Left renal pelvis (tissue), 4 donors: Measurements from ENCODE around the gene TNFAIP8L1. TPM values are rescaled to one million over a fixed set of nuclear protein-coding genes. Genes with fewer than 3 reads are reported as not detected.

Source experiments
- DNase-seq, 4 donors: peaks; one replicate each; pipeline ENCODE4 v3.0.0-alpha.2; 2013; ENCODE audit warnings: low read depth in 4 of 4, low spot score in 3 of 4
- polyA plus RNA-seq, 4 donors: library from polyadenylated mRNA; unstranded; fragments of 120-200 nt; gene quantifications; one replicate each; pipeline ENCODE4 v1.2.1, GENCODE V29; 2013; ENCODE audit not compliant: insufficient read length in 4 of 4

Gene TNFAIP8L1
- polyA plus RNA-seq, 4 donors: 9.4 to 15.4 (median 10.8) TPM

- DNase-seq: no peak
Measured at GRCh38 chr19:4697304-4697703, 58.0 kb downstream of the TNFAIP8L1 start.

- no peak for DNase-seq
Measured at GRCh38 chr19:4699826-4700692, 60.7 kb downstream of the TNFAIP8L1 start.

DNA sequence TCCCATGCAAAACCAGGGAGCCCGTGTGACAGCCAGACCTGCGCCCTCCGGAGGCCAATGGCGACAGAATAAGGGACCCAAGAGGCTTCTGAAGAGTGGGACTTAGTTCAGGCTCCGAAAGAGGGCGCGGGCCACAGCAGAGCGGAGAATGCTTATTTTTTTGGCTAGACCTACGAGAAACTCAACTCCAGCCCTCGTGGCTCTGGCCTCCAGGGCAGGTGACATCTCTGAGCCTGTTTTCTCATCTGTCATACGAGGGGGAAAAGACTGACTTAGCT lies 61.3 kb downstream of the TNFAIP8L1 start:
- no peak for DNase-seq

- no peak for DNase-seq
Measured at GRCh38 chr19:4701557-4701956, 62.2 kb downstream of the TNFAIP8L1 start.

DNA sequence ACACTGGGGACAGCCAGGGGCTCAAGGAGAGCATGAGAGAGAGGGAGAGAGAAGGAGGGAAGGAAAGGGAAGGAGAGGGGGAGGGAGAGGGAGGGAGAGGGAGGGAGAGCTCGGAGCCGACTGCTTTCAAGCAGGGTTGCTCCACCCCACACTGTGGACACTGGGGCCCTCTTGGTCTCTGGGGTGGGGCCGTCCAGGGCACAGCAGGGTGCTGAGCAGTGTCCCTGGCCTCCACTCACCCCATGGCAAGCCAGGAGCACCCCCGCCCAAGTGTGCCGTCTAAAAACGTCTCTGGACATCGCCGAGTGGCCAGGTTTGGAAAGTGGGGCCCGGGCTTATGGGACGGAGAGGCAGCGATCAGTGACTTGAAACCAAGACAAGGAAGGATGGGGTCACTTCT lies 63.4 kb downstream of the TNFAIP8L1 start:
- no peak for DNase-seq

- DNase-seq: no peak
Measured at GRCh38 chr19:4703671-4704316, 64.5 kb downstream of the TNFAIP8L1 start.

DNA sequence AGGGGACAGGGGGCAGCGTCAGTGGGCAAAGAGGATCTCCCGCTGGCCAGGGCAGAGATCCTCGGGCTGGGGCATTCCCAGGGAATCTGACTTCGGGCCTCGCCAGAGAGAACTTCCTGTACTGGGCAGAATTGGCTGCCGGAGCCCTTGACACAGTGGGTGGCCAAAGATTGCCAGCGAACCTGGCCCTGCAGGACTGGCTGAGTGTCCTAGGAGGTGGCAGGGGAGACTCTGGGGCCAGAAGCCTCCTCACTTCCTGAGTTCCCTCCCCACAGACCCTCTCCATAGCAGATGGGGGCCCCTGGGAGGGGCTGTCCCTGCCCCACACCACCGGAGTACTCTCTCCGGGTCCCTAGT lies 65.0 kb downstream of the TNFAIP8L1 start:
- DNase-seq: no peak

Other genes with a start within 250 kb of the TNFAIP8L1 start
- gene SH3GL1, start 239.0 kb upstream of the TNFAIP8L1 start, polyA plus RNA-seq: 10 to 100 TPM; 56.1 to 77.6 (median 72.3) TPM
- 10 to 100 TPM; 19.0 to 25.5 (median 22.8) TPM for gene CHAF1A, start 236.9 kb upstream of the TNFAIP8L1 start, polyA plus RNA-seq
- gene UBXN6, start 181.7 kb upstream of the TNFAIP8L1 start, polyA plus RNA-seq: 100 to 1,000 TPM in 1 of 4 donors, 10 to 100 TPM in 3; 82.7 to 125 (median 89.8) TPM
- 10 to 100 TPM; 62.6 to 88.6 (median 66.3) TPM for gene HDGFL2, start 167.2 kb upstream of the TNFAIP8L1 start, polyA plus RNA-seq
- 1 to 10 TPM in 1 of 4 donors, under 1 TPM in 3; 0.43 to 2.1 (median 0.86) TPM for gene PLIN4, start 121.0 kb upstream of the TNFAIP8L1 start, polyA plus RNA-seq
- gene PLIN5, start 104.3 kb upstream of the TNFAIP8L1 start, polyA plus RNA-seq: 10 to 100 TPM in 1 of 4 donors, 1 to 10 TPM in 2, under 1 TPM in 1; 0.96 to 10.9 (median 3.0) TPM
- under 1 TPM; 0.49 to 0.96 (median 0.81) TPM for gene LRG1, start 99.5 kb upstream of the TNFAIP8L1 start, polyA plus RNA-seq
- 1 to 10 TPM; 2.3 to 5.4 (median 3.7) TPM for gene SEMA6B, start 79.8 kb upstream of the TNFAIP8L1 start, polyA plus RNA-seq
- 10 to 100 TPM; 58.8 to 84.5 (median 78.5) TPM for gene MYDGF, start 30.8 kb downstream of the TNFAIP8L1 start, polyA plus RNA-seq
- 10 to 100 TPM; 17.4 to 26.5 (median 20.8) TPM for gene DPP9, start 84.3 kb downstream of the TNFAIP8L1 start, polyA plus RNA-seq
- 1 to 10 TPM; 1.2 to 2.8 (median 1.8) TPM for gene FEM1A, start 152.2 kb downstream of the TNFAIP8L1 start, polyA plus RNA-seq
- gene TICAM1, start 192.2 kb downstream of the TNFAIP8L1 start, polyA plus RNA-seq: 1 to 10 TPM; 5.1 to 7.1 (median 5.6) TPM
- 10 to 100 TPM; 37.8 to 55.0 (median 46.1) TPM for gene PLIN3, start 228.2 kb downstream of the TNFAIP8L1 start, polyA plus RNA-seq